GM21360 (cell line): ENCODE data around the gene YWHAE.
"Not testable (repeated sequence)": the region's sequence is repeated elsewhere in the genome, so short reads cannot be mapped to it uniquely, and the experiment has no call there.

Experiments
- ATAC-seq: cut with Tn5 transposase; IDR thresholded peaks from one replicate; pipeline ENCODE4 v1.9.1; 2021; ENCODE audit warnings: mild to moderate bottlenecking, moderate library complexity; ENCODE audit not compliant: unreplicated experiment

The YWHAE gene

DNA sequence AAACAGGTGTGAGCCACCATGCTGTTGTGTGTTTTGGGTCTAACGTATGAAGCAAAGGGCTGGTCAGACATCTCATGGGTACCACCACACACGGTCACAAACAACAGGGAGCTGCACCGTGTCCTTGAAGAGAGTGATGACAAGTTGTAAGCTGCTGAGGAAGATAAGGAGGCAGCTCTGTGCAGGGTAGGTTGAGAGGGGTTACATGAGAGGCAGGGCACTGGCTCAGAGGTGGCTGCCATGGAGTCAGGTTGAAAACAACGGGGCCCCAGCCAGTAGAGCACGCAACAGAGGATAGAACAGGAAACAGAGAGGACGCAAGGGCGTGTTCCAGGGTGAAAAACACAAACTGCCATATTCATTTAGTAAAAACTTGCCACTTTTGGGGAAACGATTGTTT, 68.3 kb downstream of the YWHAE start:
- ATAC-seq = no peak

DNA sequence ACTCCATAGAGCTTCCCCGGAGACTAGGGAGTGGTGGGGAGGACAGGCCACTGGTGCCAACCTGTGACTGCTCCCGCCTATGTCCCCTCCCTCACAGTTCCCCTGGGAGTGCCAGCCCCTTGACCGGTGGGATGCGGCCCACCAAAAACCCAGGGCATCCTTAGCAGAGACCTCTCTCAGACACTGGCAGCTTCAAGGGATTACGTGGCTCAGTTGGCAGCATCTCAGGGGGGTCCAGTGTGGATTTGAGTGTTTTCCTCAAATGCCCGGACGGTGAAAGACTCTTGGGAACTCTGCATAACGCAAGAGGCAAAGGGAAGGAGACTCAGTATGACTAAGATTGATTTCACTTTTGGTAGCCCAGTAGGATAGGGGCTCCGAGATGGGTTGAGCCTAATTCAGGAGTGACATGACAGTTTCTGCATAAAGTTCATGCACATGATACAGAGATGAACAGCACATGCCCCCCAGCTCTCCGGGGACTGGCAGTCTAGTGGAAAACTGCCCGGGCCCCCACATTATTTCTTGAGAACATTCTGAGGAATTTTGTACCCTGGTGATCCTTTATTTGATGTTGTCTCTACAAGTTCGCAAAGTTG, 70.2 kb downstream of the YWHAE start:
- no peak for ATAC-seq

DNA sequence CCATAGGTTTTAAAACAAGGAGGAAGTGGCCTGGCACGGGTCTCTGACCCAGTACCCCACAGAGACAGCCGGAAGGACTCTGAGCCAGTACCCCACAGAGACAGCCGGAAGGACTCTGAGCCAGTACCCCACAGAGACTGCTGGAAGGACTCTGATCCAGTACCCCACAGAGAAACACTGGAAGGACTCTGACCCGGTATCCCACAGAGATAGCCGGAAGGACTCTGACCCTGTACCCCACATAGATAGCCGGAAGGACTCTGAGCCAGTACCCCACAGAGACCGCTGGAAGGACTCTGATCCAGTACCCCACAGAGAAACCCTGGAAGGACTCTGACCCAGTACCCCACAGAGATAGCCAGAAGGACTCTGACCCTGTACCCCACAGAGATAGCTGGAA, 71.6 kb downstream of the YWHAE start:
- no peak for ATAC-seq

DNA sequence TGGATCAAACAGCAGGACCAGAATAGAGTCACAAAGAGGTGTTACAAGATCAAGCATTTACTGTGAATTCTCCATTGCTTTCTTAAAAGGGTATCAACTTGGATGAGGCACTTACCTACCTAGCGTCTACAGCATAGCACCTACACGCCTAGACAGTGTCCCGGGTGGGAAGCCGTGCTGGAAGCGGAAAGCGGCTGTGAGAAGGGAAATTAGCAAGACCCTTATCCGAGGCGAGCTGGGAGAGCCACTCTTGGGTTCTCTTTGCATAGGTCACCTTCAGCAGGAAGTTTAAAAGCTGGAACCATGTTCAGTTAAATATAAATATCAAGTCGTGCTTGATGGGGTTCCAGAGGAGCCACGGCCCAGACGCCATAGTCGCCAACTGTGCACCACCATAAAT, 74.3 kb downstream of the YWHAE start:
- ATAC-seq = no peak

DNA sequence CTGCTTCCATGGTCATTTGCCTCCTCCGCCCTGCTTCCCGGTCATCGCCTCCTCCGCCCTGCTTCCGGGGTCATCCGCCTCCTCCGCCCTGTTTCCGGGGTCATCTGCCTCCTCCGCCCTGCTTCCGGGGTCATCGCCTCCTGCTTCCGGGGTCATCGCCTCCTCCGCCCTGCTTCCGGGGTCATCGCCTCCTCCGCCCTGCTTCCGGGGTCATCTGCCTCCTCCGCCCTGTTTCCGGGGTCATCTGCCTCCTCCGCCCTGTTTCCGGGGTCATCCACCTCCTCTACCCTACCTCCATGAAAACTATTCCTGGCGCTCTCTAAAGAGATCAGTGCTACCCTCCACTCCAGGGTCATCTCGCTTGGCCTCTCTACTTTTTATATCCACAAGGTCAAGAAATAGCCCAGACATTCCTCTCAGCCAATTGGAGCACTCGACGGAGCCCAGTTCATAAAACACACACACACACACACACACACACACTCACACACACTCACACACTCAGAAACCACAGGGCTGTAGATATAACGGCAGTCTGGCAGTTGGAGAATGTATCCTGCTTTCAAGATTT, 75.7 kb downstream of the YWHAE start:
- ATAC-seq = no peak

DNA sequence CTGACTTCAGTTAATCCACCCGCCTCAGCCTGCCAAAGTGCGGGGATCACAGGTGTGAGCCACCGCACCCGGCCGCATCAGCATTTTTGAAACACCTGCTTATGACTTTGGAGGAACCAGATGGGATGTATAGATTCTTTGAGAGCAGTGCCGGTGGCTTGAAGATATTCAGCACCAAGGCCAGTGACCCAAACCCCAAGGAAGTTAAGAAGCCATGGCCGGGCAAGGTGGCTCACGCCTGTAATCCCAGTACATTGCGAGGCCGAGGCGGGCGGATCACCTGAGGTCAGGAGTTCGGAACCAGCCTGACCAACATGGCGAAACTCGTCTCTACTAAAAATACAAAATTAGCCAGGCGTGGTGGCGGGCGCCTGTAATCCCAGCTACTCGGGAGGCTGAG, 76.7 kb downstream of the YWHAE start:
- no peak for ATAC-seq

DNA sequence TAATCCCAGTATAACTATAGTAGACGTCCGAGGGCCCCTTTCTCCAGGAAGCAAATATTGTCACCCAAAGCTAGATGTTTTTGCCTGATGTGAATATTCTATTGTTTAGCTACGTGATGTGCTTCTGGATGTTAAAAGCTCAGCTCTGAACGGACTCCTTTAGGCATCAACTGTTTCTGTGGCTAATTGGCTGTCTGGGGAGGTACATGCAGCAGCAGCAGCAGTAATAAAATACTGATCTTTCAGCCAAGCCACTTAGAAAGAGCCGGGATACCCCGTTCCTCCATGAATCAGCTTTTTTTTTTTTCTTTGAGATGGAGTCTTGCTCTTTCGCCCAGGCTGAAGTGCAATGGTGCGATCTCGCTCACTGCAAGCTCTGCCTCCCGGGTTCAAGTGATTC, 77.5 kb downstream of the YWHAE start:
- ATAC-seq = no peak

DNA sequence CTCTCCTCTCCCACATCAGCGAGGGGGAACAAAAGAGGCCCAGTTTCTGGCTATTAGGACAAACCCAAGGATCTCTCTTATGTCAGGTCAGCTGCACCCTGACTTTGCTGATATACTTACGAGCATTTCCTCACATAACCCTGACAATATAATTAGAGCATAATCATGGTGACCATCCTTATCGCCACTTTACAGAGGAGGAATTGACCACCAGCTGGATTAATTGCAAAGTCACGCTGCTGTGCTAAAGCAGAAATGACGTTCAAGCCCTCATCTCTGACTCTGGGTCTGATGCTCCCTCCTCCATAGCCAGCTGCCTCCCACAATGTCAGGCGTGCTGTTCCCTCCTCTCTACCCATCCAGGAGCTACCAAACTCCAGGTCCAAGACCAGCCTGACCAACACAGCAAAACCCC, 78.0 kb downstream of the YWHAE start:
- ATAC-seq = no peak

DNA sequence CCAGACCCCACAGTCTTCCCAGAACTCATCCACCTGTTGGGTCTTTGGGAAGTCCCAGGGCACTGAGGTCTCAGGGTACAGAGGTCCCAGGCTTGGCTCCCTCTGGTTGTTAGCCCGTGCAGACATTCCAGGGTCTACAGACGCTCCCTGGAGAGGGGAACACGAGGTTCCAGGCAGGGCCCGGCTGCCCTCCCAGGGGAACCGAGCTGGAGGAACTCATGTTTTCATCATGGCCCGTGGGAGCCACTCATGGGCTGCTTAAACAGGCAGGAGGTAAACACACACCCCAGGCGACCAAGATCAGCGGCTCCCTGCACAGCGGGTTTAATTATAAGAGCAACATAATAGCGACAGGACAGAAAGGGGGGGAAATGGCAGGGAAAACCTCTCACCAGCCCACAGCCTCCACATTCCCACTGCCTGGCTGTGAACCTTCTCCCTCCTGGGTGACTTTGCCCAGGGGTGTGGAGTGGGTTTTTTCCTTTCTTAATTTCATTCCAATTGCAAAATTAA, 84.1 kb downstream of the YWHAE start:
- ATAC-seq = no peak

DNA sequence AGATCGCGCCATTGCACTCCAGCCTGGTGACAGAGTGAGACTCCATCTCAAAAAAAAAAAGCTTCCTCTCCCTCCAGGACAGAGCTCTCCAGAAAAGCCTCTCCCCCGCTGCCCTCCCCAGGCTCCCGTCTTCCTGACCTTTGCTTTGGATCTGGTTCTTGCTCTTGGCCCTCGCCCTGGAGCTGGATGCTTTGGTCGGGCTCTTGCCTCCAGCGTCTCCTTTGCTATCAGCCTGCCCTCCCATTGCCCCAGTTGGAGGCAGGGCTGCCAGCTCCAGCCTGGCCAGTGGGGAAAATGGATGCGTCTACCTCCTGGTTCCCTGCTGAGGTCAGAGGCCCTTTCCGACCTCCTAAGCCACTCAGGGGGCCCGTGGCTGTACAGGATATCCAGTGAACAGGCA, 84.6 kb downstream of the YWHAE start:
- ATAC-seq = no peak

DNA sequence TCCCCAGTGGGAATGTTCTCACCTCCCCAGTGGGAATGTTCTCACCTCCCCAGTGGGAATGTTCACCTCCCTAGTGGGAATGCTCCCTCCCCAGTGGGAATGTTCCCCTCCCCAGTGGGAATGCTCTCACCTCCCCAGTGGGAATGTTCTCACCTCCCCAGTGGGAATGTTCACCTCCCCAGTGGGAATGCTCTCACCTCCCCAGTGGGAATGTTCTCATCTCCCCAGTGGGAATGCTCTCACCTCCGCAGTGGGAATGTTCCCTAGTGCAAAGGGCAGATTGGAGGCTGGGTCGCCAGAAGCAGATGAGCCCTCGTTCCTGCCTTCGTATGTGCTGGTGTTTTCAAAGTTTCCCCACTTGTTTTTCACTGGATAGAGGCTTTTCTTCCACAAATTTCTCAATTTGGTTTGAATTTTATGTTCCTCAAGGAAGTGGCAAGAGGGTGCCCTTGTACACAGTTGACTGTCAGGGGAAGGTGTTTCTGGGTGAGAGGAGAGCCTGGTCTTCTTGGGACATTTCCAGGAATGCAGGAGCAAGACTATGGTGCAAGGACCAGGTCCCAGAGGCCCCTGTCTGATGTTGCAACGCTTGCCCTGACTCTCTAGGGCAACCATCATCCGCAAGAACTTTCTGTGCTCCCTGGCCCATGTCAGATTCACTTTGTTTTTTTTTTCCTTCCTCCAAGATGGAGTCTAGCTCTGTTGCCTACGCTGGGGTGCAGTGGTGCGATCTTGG, 86.6 kb downstream of the YWHAE start:
- ATAC-seq = no peak

DNA sequence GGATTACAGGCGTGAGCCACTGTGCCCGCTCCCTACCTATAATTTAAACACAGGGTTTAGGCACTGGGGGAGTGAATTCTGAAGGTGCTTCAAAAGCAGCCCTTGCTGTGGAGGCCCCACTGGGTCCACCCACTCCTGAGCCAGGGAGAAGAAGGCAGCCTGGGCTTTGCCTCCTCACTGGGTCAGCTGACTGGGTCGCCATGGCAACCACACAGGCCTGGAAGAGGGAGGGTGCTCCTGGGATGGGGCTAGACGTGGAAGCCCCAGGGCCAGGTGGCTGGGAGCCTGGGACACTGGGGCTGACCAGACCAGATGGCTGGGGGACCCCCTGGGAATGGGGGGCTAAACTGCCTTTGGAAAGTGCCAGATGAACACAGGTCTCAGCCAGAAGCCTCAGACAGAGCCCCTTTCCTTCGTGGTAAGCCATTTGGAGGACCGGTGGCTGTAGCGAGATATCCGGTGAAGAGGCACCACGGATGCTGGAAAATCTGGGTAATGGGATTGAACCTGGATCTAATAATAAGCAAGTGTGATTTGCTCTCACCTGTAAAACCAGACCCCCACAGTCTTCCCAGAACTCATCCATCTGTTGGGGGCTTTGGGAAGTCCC, 87.7 kb downstream of the YWHAE start:
- ATAC-seq = no peak

DNA sequence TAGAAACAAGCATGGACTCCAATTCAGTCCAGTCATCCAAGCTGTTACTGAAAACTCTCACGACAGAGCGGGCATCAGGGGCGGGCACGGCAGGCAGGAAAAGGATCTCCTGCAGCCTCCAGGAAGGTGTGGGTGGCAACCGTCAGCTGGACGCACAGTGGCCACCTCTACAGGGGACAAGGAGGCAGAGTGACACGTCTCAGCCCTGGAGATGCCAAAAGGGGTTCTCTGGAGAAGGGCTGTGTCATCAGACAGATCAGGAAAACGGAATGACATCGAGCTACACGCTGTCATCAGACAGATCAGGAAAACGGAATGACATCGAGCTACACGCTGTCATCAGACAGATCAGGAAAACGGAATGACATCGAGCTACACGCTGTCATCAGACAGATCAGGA, 92.2 kb downstream of the YWHAE start:
- not testable (repeated sequence) for ATAC-seq

DNA sequence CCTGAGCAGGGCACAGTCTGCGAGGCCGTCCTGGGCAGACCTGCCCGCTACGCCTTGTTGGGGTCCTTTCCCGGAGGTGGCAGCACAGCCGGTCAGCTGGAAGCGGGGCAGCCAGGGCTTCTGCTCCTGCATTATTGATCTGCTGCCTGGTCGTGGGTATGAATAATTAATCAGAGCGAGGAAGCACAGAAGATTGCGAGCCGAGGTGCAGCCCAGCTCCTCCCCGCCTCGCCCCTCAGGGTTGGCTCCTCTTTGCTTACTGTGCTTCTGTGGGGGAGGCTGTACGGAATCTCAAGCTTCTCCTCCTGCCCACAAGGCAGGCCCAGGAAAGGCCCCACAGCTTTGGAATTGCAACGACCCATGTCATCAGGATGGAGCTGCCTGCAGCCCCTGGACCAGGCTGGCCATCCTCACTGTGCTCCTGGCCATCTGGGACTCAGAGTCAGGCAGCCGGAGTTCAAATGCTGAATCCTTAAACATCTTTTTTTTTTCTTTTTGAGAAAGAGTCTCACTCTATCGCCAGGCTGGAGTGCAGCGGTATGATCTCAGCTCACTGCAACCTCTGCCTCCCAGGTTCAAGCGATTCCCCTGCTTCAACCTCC, 95.0 kb downstream of the YWHAE start:
- ATAC-seq = no peak

DNA sequence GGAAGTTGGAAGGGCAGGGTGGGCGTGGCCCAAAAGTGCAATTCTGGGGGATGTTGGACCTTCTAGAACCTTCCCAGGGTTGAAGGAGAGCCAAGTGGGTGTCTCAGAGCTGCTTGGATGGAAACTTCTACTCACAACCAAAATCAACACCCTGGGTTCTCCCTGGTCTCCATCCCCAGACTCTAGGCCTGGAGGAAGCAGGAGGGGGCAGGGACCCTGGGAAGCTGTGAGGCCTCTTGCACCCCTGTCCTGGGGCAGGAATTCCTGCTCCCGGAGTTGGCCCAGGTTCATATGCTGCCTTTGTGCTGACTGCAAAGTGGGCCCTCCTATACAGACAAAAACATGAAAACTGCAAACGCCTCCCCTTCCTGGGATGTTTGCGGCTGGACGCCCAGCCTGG, 95.5 kb downstream of the YWHAE start:
- no peak for ATAC-seq

DNA sequence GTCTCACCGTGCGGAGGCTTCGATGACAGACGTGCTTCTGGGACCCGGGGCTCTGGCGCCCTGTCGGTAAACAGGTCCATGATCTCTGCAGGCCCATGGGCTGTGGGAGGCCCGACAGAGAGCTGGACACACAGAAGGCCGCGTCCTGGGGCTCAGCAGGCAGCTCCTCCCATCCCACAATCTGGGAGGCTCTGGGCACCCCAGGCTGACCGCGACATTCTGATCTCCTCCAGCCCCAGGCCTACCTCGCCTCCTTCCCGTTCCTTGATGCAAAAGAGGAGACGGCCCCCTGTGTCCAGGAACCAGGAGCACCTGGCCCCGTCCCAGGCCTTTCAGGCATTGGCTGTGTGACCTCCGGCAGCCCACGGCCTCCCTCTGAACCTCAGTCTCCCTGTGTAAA, 97.3 kb downstream of the YWHAE start:
- ATAC-seq = no peak

DNA sequence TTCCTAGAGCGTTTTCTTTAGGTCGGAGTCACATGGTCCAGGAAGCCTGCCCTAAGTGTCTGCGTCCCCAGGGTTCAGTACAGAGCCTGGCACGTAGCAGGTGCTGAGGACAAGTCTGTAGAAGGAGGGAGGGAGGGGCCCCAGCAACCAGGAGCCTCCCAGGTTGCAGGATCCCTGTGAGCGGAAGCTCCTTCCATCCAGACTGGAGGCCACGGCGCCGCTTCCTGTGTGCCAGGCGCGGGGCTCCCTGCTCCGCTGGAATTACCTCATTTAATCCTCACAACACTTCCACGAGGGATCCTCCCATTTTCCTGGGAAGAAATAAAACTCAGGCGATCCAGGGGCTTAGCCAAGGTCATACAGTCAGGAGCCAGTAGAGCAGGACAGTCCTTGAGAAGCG, 98.5 kb downstream of the YWHAE start:
- ATAC-seq = no peak

DNA sequence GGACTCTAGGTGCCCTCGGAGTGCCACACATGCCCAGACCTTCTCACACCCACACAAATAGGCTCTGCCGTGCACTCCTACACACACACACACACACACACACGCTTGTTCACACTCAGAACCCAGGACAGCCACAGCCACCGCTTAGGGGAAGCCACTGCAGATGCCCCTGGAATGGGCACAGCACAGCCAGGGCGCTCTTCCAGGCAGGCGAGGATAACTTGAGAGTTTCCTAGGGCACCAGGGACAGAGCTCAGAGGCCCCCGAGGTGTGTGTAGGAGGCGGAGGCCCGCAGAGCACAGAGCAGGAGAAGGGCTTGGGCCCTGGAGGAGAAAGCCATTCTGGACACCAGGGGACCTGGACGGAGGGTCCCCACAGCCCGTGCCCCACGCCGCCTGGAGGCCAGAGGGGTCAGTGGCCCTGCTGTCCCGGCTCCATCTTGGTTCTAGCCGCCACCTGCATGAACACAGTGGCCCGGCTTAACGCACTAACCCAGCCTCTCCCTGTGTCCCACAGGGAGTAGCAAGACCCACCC, 99.6 kb downstream of the YWHAE start:
- ATAC-seq = no peak

DNA sequence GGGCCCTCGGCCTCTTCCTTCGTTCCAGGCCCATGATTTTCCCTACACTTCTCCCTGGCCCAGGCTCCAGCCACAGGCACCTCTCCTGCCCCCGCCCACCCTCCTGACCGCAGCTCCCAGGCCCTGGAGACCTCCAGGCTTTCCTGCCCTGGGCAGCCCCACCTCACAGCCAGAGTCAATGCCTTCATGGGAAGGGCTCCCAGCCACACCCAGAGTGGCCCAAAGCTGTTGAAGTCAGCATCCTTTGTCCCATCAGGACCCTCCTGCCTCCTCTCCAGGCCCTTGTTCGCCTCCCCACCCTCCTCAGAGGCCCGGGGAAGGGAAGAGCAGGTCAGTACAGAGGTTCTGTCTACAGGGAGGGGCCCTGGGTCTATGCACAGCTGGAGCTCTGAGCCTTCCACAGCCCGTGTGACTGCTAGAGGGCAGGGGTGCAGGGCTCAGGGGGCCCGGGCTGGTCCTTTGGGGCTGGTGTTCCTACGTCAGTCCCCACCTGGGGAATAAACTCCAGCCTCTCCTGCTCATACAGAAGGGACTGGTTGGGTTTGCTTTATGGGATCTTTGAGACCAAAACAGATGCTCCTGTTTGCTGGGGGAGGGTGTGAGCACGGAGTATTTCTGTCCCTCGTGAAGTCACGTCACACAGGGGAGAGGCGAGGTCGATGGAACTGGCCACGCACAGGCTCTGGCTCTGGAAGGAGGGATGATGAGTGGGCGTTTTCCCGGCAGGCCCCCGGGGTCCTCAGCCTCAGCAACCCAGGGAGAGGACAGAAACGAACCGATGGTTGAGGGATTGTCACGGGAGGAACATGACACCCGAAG, 100.3 kb downstream of the YWHAE start:
- ATAC-seq = no peak

DNA sequence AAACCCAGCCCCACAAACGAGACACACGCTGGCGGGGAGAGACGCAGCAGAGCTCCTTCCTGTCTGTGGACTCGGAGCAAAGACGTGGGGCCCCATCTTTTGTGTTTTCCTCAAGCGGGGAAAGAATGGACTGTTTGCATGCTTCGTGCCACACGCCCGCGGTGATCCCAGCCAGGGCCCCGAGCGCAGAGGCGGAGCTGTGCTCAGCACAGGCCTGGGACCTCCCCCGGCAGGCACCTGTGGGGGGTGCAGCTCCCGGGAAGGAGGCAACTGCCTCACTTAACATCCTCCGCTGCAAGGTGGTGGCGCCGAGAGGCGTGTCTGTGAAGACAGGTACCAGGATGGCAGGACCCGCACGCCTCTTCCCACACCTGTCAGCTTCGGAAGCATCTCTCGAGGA, 101.4 kb downstream of the YWHAE start:
- ATAC-seq = no peak
